ENCODE data around the gene CCDC97. TPM values are rescaled to one million over a fixed set of nuclear protein-coding genes. Genes with fewer than 3 reads are reported as not detected.
A peak's percentile ranks its signal among the peaks of the same experiment; 100 is the strongest.

The CCDC97 gene
- total RNA-seq, 1 donor from 2014 or later, result 20.5 TPM

DNA sequence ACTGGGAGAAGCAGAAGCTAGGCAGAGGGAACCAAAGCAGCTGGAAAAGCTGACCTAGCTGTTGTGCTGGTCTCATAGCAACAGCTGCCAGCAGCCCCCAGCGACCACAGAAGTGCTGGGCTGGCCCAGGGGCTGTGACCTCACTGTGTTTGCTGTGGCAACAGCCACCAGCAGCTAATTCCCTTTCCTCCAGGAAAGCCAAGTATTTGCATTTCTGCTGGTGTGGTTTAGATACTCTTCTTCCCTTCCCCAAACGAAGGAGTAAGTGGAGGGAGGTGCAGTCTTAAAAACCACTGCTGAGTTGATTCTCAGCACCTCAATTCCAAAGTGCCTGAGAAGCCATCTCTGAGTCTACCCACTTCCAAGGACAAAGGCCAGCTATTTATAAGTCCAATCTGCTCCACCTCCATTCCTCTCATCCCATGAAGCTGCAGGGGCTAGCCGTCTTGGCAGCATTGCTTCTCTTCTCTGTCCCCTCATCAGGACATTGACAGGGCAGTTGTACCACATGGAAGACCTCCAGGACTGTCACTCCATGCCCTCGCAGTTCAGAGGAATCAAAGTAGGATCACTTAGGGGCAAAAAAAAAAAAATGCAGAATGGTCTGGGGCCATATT, 11.5 kb upstream of the CCDC97 start:
- no peak for DNase-seq (ENCODE audit: low spot score)

- no peak for DNase-seq (ENCODE audit: low spot score)
Observed at GRCh38 chr19:41299046-41299754, 10.8 kb upstream of the CCDC97 start.

- DNase-seq (ENCODE audit: low spot score), result no peak
Observed at GRCh38 chr19:41299755-41300089, 10.2 kb upstream of the CCDC97 start.

DNA sequence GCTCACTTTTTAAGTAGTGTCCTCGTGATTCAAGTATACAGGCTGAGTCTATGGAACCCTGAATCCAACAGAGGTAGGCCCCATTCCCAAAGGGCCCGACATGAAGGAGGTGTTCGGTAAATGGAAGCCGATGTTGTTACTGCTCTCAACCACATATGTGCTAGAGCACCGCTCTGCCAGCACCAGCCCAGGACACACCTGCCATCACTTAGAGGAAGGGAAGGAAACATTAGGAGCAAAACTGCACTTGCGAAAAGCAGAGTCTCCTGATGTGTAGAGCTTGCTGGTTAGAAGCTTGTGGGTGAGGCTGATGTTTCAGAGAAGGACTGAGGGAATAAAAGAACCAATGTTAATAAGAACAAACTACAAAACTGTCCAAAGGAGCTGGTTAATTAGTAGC, 9.4 kb upstream of the CCDC97 start:
- no peak for DNase-seq (ENCODE audit: low spot score)

GRCh38 chr19:41302624-41303351, 7.2 kb upstream of the CCDC97 start:
- no peak for DNase-seq (ENCODE audit: low spot score)

DNA sequence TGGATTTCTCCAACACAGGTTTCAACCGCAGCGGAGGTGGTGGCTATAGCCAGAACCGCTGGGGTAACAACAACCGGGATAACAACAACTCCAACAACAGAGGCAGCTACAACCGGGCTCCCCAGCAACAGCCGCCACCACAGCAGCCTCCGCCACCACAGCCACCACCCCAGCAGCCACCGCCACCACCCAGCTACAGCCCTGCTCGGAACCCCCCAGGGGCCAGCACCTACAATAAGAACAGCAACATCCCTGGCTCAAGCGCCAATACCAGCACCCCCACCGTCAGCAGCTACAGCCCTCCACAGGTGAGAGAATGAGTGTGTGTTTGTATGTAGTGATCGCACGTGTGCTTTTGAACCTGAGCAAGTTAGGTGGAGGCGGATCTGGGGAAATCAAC, 6.0 kb upstream of the CCDC97 start:
- no peak for DNase-seq (ENCODE audit: low spot score)

- DNase-seq (ENCODE audit: low spot score), result no peak
Observed at GRCh38 chr19:41304706-41305483, 5.1 kb upstream of the CCDC97 start.

GRCh38 chr19:41305927-41306793, 3.8 kb upstream of the CCDC97 start:
- no peak for DNase-seq (ENCODE audit: low spot score)

DNA sequence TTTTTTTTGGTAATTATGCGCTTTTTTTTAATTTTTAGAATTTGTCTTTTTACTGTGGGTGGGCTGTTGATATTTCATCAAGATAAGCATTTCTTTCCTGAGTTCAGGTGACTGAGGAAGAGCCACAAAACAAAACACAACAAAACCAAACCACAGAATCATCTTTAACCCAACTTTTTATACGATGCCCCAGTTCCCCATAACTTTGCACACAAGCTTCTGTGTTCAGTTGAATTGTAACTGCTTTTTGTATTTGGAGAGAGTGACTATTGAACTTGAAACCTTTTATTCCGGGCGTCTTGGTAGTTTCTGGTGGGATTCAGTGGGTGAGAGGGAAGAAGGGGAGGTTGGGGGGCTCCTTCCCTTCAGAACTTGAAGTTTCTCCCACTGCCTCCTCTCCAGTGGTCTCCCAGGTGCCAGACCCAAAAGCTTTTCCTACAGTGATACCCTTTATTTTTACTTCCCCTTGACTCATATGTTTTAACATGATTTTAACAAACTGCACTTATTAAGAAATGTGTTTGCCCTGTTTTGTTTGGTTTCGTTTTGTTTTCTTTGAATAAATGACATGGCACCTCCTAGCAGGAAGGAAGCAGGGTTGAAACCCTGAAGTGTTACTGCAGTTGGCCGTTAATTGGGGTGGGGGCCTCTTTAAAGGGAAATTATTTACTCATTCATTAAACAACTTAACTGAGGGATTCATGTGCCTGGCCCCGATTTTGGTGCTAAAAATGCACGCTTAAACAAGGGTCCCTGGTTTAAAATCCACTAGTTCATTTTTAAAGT, 2.7 kb upstream of the CCDC97 start:
- no peak for DNase-seq (ENCODE audit: low spot score)

DNA sequence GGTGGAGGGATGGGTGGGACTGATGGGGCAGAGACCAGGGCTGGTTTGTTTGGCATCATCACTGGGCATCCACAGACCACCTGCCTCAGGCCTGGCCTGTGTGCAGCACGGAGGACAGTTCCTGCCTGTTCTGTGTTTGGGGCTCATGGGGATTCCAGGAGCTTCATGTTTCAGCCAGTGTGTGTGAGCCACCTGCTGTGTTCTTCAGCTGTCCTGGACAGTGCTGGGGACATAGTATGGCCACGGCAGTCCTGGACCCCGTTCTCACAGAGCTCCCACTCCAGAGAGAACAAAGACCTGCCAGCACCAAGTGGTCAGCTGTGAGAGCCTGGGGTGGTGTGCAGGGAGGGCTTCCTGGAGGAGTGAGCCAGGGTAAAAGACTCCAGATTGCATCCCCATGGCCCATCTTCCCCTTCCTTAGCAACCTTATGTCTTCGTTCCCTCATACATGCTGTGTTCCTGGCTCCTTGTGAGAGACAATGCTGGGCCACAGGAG, 2.0 kb upstream of the CCDC97 start:
- no peak for DNase-seq (ENCODE audit: low spot score)

GRCh38 chr19:41308450-41309179, 1.4 kb upstream of the CCDC97 start:
- DNase-seq (ENCODE audit: low spot score), result peak; percentile 96

GRCh38 chr19:41309180-41310032, 566 bp upstream of the CCDC97 start:
- DNase-seq (ENCODE audit: low spot score), result no peak

- DNase-seq (ENCODE audit: low spot score), result no peak
Observed at GRCh38 chr19:41311072-41311471, 1.1 kb downstream of the CCDC97 start.

GRCh38 chr19:41311613-41312012, 1.6 kb downstream of the CCDC97 start:
- DNase-seq (ENCODE audit: low spot score), result no peak

DNA sequence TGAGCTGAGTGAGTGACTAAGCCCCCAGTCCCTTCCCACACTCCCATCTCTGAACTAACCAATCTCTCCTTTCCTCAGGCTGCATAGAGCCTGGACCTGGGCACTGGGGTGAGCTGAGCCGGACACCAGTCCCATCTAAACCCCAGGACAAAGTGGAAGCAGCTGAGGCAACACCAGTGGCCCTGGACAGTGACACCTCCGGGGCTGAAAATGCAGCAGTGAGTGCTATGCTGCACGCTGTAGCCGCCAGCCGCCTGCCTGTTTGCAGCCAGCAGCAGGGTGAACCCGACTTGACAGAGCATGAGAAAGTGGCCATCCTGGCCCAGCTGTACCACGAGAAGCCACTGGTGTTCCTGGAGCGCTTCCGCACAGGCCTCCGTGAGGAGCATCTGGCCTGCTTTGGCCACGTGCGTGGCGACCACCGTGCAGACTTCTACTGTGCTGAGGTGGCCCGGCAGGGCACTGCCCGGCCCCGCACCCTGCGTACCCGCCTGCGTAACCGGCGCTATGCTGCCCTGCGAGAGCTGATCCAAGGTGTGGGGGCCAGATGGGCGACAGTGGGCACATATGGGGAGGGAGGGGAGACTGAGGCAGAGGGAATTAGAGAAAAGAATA, 6.4 kb downstream of the CCDC97 start:
- DNase-seq (ENCODE audit: low spot score), result no peak

DNA sequence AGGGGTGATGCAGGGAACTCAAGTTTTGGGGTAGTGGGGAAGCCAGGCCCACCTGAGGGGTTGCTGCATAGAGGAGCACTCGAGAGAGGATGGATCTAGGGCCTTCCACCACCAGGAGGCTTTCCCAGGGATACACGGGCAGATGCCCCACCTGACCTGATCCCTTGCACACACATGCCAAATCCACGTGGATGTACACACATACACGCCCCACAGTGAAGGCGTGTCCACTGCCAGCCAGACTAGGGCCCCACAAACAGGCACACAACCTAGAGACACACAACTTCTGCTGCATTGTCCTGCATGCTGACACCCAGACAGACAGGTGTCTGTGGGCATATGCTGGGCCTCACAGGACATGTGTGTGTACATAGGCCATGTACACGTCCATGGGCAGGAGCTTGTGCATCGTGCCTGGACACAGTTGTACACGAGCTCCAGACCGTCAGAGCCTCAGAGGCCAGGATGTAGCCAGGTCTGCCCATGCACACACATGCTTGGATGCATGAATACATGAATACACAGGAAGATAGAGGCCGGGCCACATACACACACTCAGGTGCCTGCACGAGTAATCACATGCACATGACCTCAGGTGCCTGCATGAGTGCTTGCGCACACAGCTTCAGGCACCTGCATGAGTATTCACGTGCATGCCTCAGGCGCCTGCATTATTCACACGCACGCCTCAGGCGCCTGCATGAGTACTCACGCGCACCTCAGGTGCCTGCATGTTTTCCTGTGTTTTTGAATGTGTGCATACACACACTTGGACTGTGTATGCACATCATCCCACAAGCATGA, 8.9 kb downstream of the CCDC97 start:
- DNase-seq (ENCODE audit: low spot score), result no peak

All from mesenteric fat pad (tissue), 1 donor.